Measurements from ENCODE around the gene RIPK4. TPM values are rescaled to one million over a fixed set of nuclear protein-coding genes. Genes with fewer than 3 reads are reported as not detected.

The RIPK4 gene
- total RNA-seq, 3 donors from 2014 or later: 15.7 to 30.3 TPM; not detected in 1

DNA sequence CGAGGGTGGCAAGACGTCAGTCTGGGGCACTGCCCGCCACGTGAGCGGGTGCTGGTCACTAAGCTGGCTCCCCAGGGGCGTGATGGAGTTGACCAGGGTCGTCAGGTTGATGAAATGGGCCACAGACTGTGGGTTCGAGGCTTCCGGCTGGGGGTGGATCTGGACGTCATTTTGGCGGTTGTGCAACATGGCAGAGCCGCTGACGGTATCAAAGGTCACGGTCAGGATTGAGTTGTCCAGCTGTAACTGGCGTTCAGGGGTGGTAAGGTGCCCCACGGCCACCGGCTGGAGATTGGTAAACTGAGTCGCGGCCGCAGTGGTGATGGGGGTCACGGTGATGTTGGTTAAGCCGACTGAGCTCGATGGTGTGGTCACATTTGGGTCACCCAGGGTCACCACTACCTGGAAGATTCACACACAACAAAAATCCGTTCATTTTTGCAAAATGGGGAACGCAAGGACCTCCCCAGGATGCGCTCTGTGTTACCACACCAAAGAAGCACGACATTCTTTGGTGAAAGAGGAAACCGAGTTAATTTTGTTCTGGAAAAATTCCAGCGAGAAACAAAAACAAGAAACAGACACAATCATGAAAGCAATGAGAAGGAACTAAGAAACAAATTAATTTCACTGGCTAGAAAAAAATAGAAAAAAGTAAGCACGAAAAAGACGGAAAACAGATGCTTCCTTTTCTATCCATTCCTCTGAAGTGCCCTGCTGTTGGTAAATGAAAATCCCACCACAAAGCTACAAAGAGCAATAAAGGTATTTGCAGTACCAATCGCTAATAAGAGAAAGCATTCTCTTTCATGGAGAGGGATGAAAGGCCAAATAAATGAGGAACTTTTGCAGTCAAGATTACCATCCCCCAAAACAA lies 34.7 kb upstream of the RIPK4 start:
- no peaks in the 10 kb centered on the region for H3K9me3 ChIP-seq
- no peak overlapping the region for H3K4me3 ChIP-seq
- TF ChIP-seq POLR2A (IDR thresholded peaks at IDR 0.05): no peak
- TF ChIP-seq POLR2AphosphoS5 (IDR thresholded peaks at IDR 0.05): no peak
- TF ChIP-seq, protein P1, sequence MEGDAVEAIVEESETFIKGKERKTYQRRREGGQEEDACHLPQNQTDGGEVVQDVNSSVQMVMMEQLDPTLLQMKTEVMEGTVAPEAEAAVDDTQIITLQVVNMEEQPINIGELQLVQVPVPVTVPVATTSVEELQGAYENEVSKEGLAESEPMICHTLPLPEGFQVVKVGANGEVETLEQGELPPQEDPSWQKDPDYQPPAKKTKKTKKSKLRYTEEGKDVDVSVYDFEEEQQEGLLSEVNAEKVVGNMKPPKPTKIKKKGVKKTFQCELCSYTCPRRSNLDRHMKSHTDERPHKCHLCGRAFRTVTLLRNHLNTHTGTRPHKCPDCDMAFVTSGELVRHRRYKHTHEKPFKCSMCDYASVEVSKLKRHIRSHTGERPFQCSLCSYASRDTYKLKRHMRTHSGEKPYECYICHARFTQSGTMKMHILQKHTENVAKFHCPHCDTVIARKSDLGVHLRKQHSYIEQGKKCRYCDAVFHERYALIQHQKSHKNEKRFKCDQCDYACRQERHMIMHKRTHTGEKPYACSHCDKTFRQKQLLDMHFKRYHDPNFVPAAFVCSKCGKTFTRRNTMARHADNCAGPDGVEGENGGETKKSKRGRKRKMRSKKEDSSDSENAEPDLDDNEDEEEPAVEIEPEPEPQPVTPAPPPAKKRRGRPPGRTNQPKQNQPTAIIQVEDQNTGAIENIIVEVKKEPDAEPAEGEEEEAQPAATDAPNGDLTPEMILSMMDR (IDR thresholded peaks at IDR 0.05): no peak
- H3K27me3 ChIP-seq: no peaks in the 10 kb centered on the region
- H3K27ac ChIP-seq: peak overlapping the region; percentile 52 to 69
- intact Hi-C loops (cut with DNase I; ENCODE audit: low total_unique reads): loop anchor here (2.0 kb wide), 1 partner anchor 263 kb away; no protein-coding TSS in a partner anchor
- peaks cover 8 to 10% of the 10 kb centered on the region in 2 donors for H3K4me1 ChIP-seq
- DNase-seq (ENCODE audit: low spot score in 2 of 2): no peak
- no peaks in the 10 kb centered on the region for H3K36me3 ChIP-seq

DNA sequence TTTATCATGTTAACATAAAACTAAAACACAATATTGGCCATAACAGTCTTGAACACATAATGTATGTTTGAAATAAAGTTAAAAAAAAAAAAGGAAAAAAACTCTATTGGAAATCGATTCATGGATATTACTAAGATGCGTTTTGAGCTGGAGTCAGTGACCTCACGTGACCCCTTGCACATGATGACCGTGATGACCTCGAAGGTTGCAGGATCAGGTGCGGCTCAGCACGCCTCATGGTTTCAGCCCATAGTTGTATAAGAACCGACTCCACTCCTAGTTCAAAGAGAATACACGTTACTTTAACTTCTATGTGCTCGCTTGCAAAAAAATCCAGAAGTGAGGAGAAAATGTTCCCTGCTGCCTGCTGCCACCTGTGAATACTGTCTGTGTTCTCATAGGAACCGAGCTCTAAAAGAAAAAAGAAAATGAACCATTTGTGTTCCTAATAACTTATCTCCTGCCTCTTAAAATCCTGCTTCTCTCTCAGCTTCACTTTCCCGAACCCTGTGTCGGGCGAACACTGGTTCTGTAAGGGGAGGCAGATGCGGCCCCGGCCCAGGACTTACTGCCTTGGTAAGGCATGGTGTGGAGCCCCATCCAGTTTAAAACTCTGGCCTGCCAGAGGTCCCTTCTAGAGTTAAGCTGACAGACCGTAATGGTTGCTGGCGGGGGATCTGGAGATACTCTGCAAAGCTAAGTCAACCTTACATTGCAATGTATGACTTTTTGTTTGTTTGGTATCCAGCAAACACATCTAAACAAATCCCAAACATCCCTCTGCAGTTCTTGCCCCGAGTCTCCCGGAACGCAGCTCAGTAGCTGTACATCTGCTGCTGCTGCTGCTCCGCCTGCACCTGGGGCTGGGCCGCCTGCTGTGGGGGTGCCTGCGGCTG lies 33.8 kb upstream of the RIPK4 start:
- Histone ChIP-seq H3K27ac (peak overlapping the region in 1 of 2 donors; percentile 14), H3K9me3 (no peaks in the 10 kb centered on the region), H3K4me3 (no peak overlapping the region), H3K4me1 (peaks cover 8 to 10% of the 10 kb centered on the region in 2 donors), H3K27me3 (no peaks in the 10 kb centered on the region), H3K36me3 (no peaks in the 10 kb centered on the region)
- peak in 1 of 2 donors; percentile 48 for DNase-seq (ENCODE audit: low spot score in 2 of 2)
- intact Hi-C loops (cut with DNase I; ENCODE audit: low total_unique reads): no loop called here
- TF ChIP-seq POLR2AphosphoS5 (IDR thresholded peaks at IDR 0.05): no peak
- no peak for TF ChIP-seq POLR2A (IDR thresholded peaks at IDR 0.05)

DNA sequence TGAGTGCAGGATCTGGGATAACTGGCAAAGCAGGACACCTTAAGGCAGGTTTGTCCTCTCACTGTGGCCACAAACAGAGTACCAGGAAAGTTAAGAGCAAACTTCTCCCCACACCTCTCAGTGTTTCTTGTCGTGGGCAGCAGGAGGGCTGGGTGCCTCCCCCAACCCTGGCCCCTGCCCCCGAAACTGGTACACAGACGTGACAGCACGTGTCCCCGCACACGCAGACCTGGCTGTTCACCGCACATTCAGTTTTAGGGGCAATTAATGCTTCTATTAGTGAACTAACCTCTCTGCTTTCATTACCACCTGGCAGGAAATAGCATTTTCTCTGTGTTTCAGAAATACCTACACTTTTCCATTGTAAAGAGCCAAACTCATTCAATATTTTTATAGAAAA lies 32.9 kb upstream of the RIPK4 start:
- peak in 1 of 2 donors; percentile 14 for DNase-seq (ENCODE audit: low spot score in 2 of 2)
- intact Hi-C loops (cut with DNase I; ENCODE audit: low total_unique reads): no loop called here

DNA sequence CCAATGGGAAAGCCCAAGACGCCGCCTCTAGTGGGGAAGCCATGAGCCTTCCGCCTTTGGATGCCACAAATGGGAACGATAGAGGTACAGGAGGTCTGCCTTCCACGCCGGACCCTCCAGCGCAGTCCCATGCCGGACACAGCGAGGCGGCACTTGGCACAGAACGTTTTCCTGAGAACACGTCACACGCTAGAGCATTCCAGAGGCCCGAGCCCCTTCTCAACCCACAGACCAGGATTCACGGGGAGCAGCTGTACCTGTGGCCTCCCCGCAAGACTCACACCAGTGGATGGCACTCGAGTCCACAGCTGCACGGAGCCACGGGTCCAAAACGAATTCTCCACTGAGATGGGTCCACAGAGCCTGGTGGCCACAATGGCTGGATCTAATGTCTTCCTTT lies 31.5 kb upstream of the RIPK4 start:
- H3K27ac ChIP-seq: peak overlapping the region in 1 of 2 donors; percentile 29
- H3K4me3 ChIP-seq: no peak overlapping the region
- peaks cover 7% of the 10 kb centered on the region in 2 donors for H3K4me1 ChIP-seq
- H3K27me3 ChIP-seq: no peaks in the 10 kb centered on the region
- intact Hi-C loops (cut with DNase I; ENCODE audit: low total_unique reads): no loop called here
- TF ChIP-seq POLR2AphosphoS5 (IDR thresholded peaks at IDR 0.05) (no peak), POLR2A (IDR thresholded peaks at IDR 0.05) (no peak)
- TF ChIP-seq, protein P1 (IDR thresholded peaks at IDR 0.05): no peak
- H3K36me3 ChIP-seq: no peaks in the 10 kb centered on the region
- H3K9me3 ChIP-seq: no peaks in the 10 kb centered on the region
- DNase-seq (ENCODE audit: low spot score in 2 of 2): peak in 1 of 2 donors; percentile 43

More for the DNA sequence above, 32.9 kb upstream of the RIPK4 start:
- peaks cover 8 to 10% of the 10 kb centered on the region in 2 donors for H3K4me1 ChIP-seq
- H3K36me3 ChIP-seq: no peaks in the 10 kb centered on the region
- peak overlapping the region; percentile 75 to 76 for H3K27ac ChIP-seq
- no peak overlapping the region for H3K4me3 ChIP-seq
- TF ChIP-seq POLR2A (IDR thresholded peaks at IDR 0.05) (no peak), POLR2AphosphoS5 (IDR thresholded peaks at IDR 0.05) (no peak)
- TF ChIP-seq, protein P1 (IDR thresholded peaks at IDR 0.05): no peak
- no peaks in the 10 kb centered on the region for H3K27me3 ChIP-seq
- no peaks in the 10 kb centered on the region for H3K9me3 ChIP-seq

DNA sequence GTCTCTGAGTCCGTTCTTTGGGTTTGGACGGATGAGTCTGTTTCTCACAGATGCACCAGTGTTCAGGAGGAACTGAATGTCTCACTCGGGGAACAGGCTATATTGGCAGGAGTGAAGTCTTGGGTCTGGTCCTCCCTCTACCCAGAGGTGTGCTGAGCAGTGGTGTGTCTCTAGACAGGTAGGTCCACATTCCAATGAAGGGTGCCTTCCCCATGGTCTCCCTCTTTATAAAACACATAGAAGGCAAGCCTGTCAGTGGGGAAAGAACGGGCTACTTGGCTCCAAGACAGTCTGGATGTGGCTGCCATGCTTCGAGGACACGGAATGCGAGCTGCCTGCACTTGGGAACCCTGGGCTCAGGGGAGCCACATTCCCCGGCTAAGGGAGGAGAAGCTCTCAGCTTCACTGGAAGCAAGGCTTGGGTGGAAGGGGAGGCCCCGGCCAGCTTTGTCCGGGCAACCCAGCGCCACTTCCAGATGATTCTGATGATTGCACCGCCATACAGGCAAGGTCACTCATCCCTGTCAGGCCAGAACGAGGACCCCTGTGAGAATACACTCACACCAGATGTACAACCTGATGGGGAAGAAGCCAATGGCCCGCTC lies 29.7 kb upstream of the RIPK4 start:
- DNase-seq (ENCODE audit: low spot score in 2 of 2): peak in 1 of 2 donors; percentile 25
- Histone ChIP-seq H3K36me3 (no peaks in the 10 kb centered on the region), H3K4me1 (no peaks in the 10 kb centered on the region), H3K27ac (peak overlapping the region in 1 of 2 donors; percentile 29), H3K9me3 (peaks cover 5 to 12% of the 10 kb centered on the region in 2 donors), H3K27me3 (no peaks in the 10 kb centered on the region), H3K4me3 (no peak overlapping the region)
- intact Hi-C loops (cut with DNase I; ENCODE audit: low total_unique reads): no loop called here
- TF ChIP-seq POLR2AphosphoS5 (IDR thresholded peaks at IDR 0.05): no peak
- TF ChIP-seq POLR2A (IDR thresholded peaks at IDR 0.05): no peak
- TF ChIP-seq, protein P1 (IDR thresholded peaks at IDR 0.05): no peak

Measured in breast epithelium (tissue), 4 donors.